Mammary epithelial cell (primary cell): Measurements from ENCODE around the gene KCNMA1.

Experiments used
- CTCF ChIP-seq, 2 donors: IDR thresholded peaks in 1 of 2; conservative IDR thresholded peaks in 1 of 2; 2 replicates each; pipeline ENCODE4 v1.5.1; 2011 to 2012; ENCODE audit warnings: inconsistent platforms in 2 of 2, low read length in 2 of 2, mild to moderate bottlenecking in 2 of 2, control low read depth in 1 of 2, low read depth in 1 of 2; ENCODE audit not compliant: insufficient read depth in 1 of 2; ENCODE audit errors: extremely low read depth in 1 of 2
- EZH2 ChIP-seq: IDR thresholded peaks from 2 replicates; pipeline ENCODE4 v1.6.1; 2012; ENCODE audit warnings: low read length, inconsistent platforms, borderline replicate concordance

- TF ChIP-seq CTCF (conservative IDR thresholded peaks at IDR 0.05 in 1 of 2, IDR thresholded peaks at IDR 0.05 in 1 of 2; ENCODE audit: extremely low read depth in 1 of 2, insufficient read depth in 1 of 2, low read depth in 1 of 2, low read length in 2 of 2): no peak
- TF ChIP-seq EZH2: no peak
Observed at GRCh38 chr10:77604941-77605351, 32.7 kb downstream of the KCNMA1 start.
